Measurements from ENCODE around the gene DOK6. TPM values are rescaled to one million over a fixed set of nuclear protein-coding genes. Genes with fewer than 3 reads are reported as not detected.
"Not testable (repeated sequence)": the region's sequence is repeated elsewhere in the genome, so short reads cannot be mapped to it uniquely, and the experiment has no call there.

The DOK6 gene
- total RNA-seq, 1 donor, result 2.2 TPM

DNA sequence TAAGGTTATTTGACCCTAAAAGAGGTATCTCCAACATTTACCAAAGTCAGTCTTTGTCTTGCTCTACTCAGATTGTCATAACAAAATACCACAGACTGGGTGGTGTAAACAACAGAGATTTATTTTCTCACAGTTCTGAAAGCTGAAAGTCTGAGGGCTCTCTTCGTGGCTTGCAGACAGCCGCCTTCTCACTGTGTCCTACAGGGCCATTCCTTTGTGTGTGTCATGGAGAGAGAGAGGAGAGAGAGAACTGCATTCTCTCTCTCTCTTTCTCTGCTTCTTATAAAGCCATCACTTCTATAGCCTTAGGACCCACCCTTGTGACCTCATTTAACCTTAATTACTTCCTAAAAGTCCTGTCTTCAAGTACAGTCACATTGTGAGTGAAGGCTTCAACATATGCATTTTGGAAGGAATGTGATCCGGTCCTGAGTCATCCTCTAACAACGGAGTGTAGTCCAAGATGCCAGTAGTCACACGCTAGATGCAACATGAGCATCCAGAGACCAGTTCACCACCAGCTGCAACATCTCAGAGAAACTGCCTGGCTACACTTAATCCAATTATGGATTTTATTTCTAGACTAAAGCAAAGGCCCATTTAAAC, 416.8 kb downstream of the DOK6 start:
- Histone ChIP-seq H3K4me3 (ENCODE audit: low read length) (no peak overlapping the region), H3K27me3 (ENCODE audit: insufficient read depth, low read length) (no peaks in the 10 kb centered on the region), H3K4me1 (ENCODE audit: insufficient read depth, low read length) (no peaks in the 10 kb centered on the region), H3K9me3 (ENCODE audit: low read depth, low read length) (no peaks in the 10 kb centered on the region)

DNA sequence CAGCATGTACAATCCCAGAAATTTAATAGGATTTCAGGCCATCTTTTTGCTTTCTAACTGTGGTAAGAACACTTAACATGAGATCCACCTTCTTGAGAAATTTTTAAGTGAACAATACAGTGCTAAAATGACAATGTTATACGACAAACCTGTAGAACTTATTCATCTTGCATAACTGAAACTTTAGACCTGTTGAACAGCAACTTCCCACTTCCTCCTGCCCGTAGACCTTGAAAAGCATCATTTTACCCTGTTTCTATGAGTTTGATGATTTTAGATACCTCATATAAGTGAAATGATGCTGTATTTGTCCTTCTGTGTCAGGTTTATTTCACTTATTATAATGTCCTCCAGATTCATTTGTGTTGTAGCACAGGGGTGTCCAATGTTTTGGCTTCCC, 418.8 kb downstream of the DOK6 start:
- Histone ChIP-seq H3K27me3 (ENCODE audit: insufficient read depth, low read length) (no peaks in the 10 kb centered on the region), H3K4me1 (ENCODE audit: insufficient read depth, low read length) (no peaks in the 10 kb centered on the region), H3K9me3 (ENCODE audit: low read depth, low read length) (no peaks in the 10 kb centered on the region), H3K4me3 (ENCODE audit: low read length) (no peak overlapping the region)

DNA sequence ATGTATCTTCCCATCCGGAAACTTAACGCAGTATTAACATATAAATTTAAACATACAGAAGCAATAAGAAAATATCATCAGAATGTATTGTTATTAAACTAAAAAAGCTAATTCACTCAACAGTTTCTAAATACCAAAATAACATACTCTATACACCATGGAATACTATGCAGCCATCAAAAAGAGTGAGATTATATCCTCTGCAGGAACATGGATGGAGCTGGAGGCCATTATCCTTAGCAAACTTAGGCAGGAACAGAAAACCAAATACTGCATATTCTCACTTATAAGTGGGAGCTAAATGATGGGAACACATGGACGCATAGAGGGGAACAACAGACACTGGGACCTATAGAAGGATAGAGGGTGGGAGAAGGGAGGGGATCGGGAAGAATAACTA, 419.9 kb downstream of the DOK6 start:
- Histone ChIP-seq H3K4me3 (ENCODE audit: low read length) (no peak overlapping the region), H3K27me3 (ENCODE audit: insufficient read depth, low read length) (no peaks in the 10 kb centered on the region), H3K4me1 (ENCODE audit: insufficient read depth, low read length) (no peaks in the 10 kb centered on the region), H3K9me3 (ENCODE audit: low read depth, low read length) (no peaks in the 10 kb centered on the region)

DNA sequence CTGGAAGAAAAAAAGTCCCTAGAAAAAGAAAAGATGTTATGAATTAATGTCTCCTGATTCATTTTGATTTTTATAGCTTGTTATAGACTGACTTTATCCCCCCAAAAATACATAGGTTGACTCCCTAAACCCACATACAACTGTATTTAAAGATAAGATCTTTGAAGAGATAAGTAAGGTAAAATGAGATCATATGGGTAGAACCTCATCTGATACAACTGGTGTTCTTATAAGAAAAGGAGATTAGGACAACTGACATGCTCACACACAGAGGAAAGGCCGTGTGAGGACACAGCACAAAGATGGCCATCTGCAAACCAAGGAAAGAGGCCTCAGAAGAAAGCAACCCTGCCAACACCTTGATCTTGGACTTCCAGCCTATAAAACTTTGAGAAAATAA, 429.5 kb downstream of the DOK6 start:
- Histone ChIP-seq H3K9me3 (ENCODE audit: low read depth, low read length) (no peaks in the 10 kb centered on the region), H3K27me3 (ENCODE audit: insufficient read depth, low read length) (no peaks in the 10 kb centered on the region), H3K4me1 (ENCODE audit: insufficient read depth, low read length) (no peaks in the 10 kb centered on the region), H3K4me3 (ENCODE audit: low read length) (no peak overlapping the region)

DNA sequence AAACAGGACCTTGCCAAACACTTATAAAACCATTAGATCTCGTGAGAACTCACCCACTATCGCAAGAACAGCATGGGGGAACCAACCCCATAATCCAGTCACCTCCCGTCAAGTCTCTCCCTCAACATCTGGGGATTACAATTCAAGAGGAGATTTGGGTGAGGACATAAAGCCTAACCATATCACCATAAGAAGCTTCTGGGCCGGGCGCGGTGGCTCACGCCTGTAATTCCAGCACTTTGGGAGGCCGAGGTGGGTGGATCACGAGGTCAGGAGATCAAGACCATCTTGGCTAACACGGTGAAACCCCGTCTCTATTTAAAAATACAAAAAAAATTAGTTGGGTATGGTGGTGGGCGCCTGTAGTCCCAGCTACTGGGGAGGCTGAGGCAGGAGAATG, 434.3 kb downstream of the DOK6 start:
- not testable (repeated sequence) for H3K4me1 ChIP-seq (ENCODE audit: insufficient read depth, low read length); H3K4me3 ChIP-seq (ENCODE audit: low read length); H3K27me3 ChIP-seq (ENCODE audit: insufficient read depth, low read length); H3K9me3 ChIP-seq (ENCODE audit: low read depth, low read length)

DNA sequence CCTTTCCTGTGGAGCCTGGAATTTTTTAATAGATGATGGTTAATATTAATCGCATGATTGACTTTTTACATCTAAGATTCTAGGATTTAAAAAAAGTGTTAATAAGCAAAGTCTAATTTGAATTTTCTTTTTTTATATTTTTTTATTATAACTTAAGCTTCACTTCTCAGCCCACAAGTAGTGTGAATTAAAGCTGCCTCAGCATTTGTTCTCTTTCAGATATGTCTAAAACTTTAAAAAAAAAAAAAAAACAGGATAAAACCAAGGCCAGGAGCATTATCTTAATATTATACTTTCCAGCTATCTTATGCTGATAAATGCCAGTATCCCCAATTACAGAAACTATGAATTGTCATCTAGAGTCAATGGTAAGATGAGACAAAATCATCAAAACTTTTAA, 437.3 kb downstream of the DOK6 start:
- Histone ChIP-seq H3K4me3 (ENCODE audit: low read length) (no peak overlapping the region), H3K9me3 (ENCODE audit: low read depth, low read length) (no peaks in the 10 kb centered on the region), H3K27me3 (ENCODE audit: insufficient read depth, low read length) (no peaks in the 10 kb centered on the region), H3K4me1 (ENCODE audit: insufficient read depth, low read length) (no peaks in the 10 kb centered on the region)

DNA sequence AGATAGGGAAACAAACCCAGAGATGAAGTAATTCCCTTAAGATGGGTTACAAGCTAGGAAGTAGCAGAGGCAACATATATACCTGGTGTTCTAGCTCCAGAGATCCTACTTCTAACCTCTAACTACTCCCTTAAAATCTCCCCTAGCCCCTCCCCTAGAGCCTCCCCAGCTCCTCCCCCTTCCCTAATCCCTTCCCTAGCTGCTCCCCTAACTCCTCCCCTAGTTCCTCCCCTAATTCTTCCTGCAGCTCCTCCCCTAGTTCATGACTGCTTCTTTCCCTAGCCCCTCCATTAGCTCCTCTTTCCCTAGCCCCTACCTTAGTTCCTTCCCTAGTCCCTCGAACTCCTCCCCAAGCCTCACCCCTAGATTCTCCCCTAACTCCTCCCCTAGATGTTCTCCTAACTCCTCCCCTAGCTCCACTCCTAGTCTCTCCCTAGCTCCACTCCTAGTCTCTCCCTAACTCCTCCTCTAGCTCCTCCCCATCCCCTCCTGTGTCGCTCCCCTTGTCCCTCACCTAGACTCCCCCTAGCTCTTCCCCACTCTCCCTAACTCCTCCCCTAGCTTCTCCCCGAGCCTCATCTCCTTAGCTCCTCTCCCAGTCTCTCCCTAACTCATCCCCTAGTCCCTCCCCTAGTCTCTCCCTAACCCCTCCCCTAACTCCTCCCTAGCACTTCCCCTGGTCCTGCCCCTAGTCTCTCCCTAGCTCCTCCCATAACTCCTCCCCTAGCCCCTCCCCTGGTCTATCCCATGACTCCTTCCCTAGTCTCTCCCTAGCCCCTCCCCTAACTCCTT, 438.1 kb downstream of the DOK6 start:
- no peaks in the 10 kb centered on the region for H3K4me1 ChIP-seq (ENCODE audit: insufficient read depth, low read length)
- no peaks in the 10 kb centered on the region for H3K9me3 ChIP-seq (ENCODE audit: low read depth, low read length)
- no peaks in the 10 kb centered on the region for H3K27me3 ChIP-seq (ENCODE audit: insufficient read depth, low read length)
- no peak overlapping the region for H3K4me3 ChIP-seq (ENCODE audit: low read length)

DNA sequence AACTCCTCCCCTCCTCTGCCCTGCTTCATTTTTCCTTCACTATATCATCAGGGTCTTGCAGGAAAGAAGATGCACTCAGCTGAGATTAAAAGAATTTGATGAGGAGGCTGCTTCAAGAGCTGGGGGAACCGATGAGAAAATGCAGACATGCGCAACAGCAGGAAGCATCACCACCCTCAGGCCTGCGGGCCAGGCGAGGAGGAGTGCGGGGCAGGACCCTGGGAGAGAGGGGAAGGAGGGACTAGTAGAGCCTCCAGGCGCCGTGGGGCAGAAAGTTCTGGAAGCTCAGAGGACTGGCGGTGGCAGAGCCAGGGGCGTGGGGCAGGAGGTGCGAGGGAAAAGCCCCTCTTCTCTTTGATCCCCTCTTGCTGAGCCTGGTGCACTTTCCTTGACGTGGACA, 438.8 kb downstream of the DOK6 start:
- H3K9me3 ChIP-seq (ENCODE audit: low read depth, low read length), result no peaks in the 10 kb centered on the region
- no peaks in the 10 kb centered on the region for H3K4me1 ChIP-seq (ENCODE audit: insufficient read depth, low read length)
- H3K27me3 ChIP-seq (ENCODE audit: insufficient read depth, low read length), result no peaks in the 10 kb centered on the region
- no peak overlapping the region for H3K4me3 ChIP-seq (ENCODE audit: low read length)

DNA sequence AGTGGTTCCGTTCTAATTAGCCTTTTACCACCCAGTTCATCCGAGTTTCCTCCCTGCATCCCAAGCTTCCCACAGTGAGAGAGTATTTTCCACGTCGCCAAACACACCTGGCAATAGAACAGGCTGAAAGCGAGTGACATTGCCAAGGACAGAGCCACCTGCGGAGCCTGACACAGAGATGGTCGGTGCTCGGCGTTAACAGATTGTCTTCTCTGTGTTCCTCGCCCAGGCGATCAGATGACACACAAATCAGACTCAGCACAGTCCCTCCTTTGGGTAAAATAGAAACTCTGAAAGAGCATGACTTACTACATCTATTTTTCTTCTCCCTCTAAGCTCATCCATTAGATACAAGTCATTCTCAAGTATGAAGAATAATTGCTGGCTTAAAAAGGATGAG, 439.3 kb downstream of the DOK6 start:
- Histone ChIP-seq H3K4me1 (ENCODE audit: insufficient read depth, low read length) (no peaks in the 10 kb centered on the region), H3K27me3 (ENCODE audit: insufficient read depth, low read length) (no peaks in the 10 kb centered on the region), H3K4me3 (ENCODE audit: low read length) (no peak overlapping the region), H3K9me3 (ENCODE audit: low read depth, low read length) (no peaks in the 10 kb centered on the region)

DNA sequence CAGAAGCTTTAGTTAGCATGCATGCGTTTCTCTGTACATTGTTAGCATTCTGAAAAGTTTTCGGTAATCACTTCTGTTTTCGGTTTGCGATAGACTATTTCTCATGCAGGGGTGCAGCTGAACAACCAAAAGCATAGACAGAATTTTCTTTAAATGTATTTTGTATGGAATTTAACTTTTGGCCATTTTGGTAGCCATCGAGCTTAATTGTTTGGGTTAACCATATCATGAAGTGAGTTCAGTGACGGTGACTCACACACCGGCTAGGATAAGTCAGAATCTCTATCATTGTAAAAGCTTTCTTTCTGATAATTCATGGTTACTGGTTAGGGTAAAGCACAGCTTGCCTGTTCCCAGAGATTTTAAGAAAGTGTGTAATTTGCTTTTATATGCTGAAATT, 439.8 kb downstream of the DOK6 start:
- no peaks in the 10 kb centered on the region for H3K9me3 ChIP-seq (ENCODE audit: low read depth, low read length)
- no peaks in the 10 kb centered on the region for H3K4me1 ChIP-seq (ENCODE audit: insufficient read depth, low read length)
- no peak overlapping the region for H3K4me3 ChIP-seq (ENCODE audit: low read length)
- H3K27me3 ChIP-seq (ENCODE audit: insufficient read depth, low read length), result no peaks in the 10 kb centered on the region

DNA sequence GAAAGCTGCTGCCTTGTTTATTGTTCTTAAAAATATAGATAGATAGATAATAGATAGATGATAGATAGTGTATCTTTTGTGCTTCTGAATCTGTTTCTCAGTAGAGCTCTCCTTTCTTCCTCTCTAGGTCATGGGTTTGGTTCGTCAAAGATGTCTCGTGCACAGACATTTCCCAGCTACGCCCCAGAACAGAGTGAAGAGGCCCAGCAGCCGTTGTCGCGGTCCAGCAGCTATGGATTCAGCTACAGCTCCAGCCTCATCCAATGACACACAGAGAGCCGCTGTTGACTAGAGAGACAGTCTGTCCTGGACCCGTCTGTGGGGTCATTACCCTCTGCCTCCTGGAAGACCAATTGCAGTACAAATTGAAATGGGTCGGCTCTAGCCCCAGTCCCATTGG, 440.4 kb downstream of the DOK6 start:
- Histone ChIP-seq H3K27me3 (ENCODE audit: insufficient read depth, low read length) (no peaks in the 10 kb centered on the region), H3K4me3 (ENCODE audit: low read length) (no peak overlapping the region), H3K4me1 (ENCODE audit: insufficient read depth, low read length) (no peaks in the 10 kb centered on the region), H3K9me3 (ENCODE audit: low read depth, low read length) (no peaks in the 10 kb centered on the region)

DNA sequence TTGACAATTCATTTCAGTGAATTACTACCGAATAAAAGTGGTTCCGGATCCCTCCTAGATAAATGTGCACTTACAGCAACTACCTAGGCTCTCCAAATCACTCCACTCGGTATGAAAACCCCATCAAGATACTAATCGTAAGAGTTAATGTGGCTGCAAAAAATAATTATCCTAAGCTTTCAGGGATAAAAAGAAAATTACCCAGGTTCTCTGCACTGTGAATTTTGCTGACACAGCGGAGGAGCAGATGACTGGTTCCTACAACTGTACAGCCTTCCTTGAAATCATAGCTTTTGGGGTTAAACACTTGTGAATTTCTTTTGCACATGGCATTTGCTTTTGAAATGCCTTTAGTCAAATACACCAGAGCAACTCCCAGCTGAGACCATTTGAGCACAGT, 442.3 kb downstream of the DOK6 start:
- Histone ChIP-seq H3K4me3 (ENCODE audit: low read length) (no peak overlapping the region), H3K4me1 (ENCODE audit: insufficient read depth, low read length) (no peaks in the 10 kb centered on the region), H3K9me3 (ENCODE audit: low read depth, low read length) (no peaks in the 10 kb centered on the region), H3K27me3 (ENCODE audit: insufficient read depth, low read length) (no peaks in the 10 kb centered on the region)

DNA sequence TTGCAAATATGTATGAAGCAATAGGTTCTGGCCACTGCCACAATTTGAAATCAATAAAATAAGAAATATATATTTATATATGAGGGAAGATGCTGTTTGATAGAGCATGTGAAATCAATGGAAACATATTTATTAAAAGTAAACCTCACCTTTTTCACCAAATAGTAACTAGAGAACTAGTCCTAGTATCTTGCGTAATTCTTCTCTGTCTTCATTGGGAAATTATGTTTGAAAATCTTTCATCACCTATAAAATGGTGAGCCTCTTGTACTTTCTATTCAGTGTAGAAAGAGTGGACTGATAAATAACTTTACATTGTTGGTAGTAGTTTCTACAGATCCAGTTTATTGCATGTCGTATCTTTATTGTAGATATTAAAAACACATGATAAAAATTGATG, 444.0 kb downstream of the DOK6 start:
- H3K4me1 ChIP-seq (ENCODE audit: insufficient read depth, low read length), result no peaks in the 10 kb centered on the region

DNA sequence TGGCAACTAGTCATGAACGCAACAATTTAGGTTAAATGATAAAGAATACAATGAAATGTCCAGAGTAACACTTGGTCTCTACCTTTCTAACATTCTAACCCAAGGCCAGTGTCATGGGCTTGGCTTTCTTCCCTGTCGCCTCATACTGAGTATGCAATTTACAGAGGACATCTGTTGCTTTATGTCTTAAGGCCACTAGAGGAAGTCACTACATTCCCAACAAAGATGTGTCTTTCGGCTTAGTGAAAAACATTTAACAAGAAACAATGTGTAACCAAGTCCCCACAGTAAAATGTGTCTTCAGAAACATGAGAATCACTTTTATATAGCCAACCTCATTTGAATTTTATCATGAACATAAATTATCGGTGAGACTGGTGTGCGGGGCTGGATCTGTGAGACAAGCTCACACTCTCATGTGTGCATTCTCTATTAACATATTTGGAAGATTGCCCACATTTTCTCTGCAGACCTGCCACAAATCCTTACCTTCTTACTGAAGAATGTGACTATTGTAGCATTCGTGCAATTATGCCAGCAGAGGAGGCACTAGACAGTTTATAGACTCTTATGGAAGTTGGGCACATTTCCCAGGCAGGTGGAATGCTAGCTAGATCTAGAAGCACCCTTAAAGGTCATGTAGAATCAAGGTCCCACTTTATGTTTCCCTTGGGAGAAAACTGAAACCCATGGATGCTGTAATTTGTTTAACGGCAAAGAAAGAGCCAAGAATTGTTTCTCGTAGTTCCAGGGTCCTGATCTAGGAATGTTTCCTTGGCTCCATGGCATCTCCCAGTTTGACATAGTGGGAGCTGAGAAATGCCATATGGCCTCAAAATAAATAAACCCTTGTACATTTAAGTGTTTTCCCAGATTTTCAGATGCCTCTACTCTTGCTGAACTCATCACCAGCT, 445.2 kb downstream of the DOK6 start:
- Histone ChIP-seq H3K4me1 (ENCODE audit: insufficient read depth, low read length) (no peaks in the 10 kb centered on the region), H3K4me3 (ENCODE audit: low read length) (no peak overlapping the region), H3K9me3 (ENCODE audit: low read depth, low read length) (no peaks in the 10 kb centered on the region), H3K27me3 (ENCODE audit: insufficient read depth, low read length) (no peaks in the 10 kb centered on the region)

More for the DNA sequence above, 444.0 kb downstream of the DOK6 start:
- H3K9me3 ChIP-seq (ENCODE audit: low read depth, low read length), result no peaks in the 10 kb centered on the region
- no peaks in the 10 kb centered on the region for H3K27me3 ChIP-seq (ENCODE audit: insufficient read depth, low read length)
- H3K4me3 ChIP-seq (ENCODE audit: low read length), result no peak overlapping the region

DNA sequence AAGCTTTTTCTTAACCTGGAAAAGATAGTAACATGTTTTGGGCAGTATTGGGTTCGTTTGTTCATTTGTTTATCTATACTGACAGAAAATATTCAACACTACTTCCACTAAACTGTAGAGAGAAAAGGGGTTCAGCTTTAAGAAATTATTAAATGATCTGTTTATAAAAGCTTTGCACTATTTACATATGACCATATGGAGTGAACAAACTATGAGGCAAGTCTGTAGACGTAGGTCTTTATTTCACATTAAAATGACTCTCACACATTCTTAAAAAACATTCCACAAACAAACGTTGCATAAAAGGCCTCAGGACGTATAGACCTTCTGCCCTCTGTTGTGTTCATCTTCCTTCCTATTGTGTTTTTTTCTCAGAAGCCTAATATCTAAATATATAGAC, 452.4 kb downstream of the DOK6 start:
- H3K4me3 ChIP-seq (ENCODE audit: low read length), result no peak overlapping the region
- no peaks in the 10 kb centered on the region for H3K4me1 ChIP-seq (ENCODE audit: insufficient read depth, low read length)
- H3K27me3 ChIP-seq (ENCODE audit: insufficient read depth, low read length), result no peaks in the 10 kb centered on the region
- H3K9me3 ChIP-seq (ENCODE audit: low read depth, low read length), result no peaks in the 10 kb centered on the region

Measured in mononuclear cell (primary cell).